ENCODE data around the gene FXYD5. TPM values are rescaled to one million over a fixed set of nuclear protein-coding genes. Genes with fewer than 3 reads are reported as not detected.

The FXYD5 gene
- total and polyA plus RNA-seq, 4 donors = 2.2 to 22.0 (median 7.3) TPM

GRCh38 chr19:35144259-35144599 lies 10.3 kb upstream of the FXYD5 start:
- Histone ChIP-seq H3K27ac (ENCODE audit: low read depth in 1 of 2, low read length in 2 of 2) (no peak overlapping the region), H3K36me3 (ENCODE audit: control insufficient read depth in 4 of 4, insufficient read depth in 3 of 4, low read depth in 1 of 4, low read length in 3 of 4) (no peaks in the 10 kb centered on the region), H3K9ac (ENCODE audit: low read depth in 1 of 2, low read length in 2 of 2) (no peak overlapping the region), H3K9me3 (ENCODE audit: control insufficient read depth in 4 of 4, low read length in 3 of 4) (no peaks in the 10 kb centered on the region), H3K27me3 (ENCODE audit: control insufficient read depth in 4 of 4, insufficient read depth in 4 of 4, low read length in 3 of 4) (no peaks in the 10 kb centered on the region), H3K4me3 (ENCODE audit: low read depth in 1 of 3, low read length in 3 of 3) (no peak overlapping the region), H3K4me1 (ENCODE audit: control insufficient read depth in 4 of 4, insufficient read depth in 4 of 4, low read length in 3 of 4) (peaks cover 5 to 22% (median 15%) of the 10 kb centered on the region in 4 donors)
- no peak for TF ChIP-seq YY1 (IDR thresholded peaks at IDR 0.05)
- no peak for TF ChIP-seq NR2F2 (IDR thresholded peaks at IDR 0.05)
- no peak for TF ChIP-seq FOXA2 (IDR thresholded peaks at IDR 0.05)
- no peak for TF ChIP-seq TAF1 (conservative IDR thresholded peaks at IDR 0.05)
- TF ChIP-seq ZBTB33 (IDR thresholded peaks at IDR 0.05) = no peak
- TF ChIP-seq SP1 (IDR thresholded peaks at IDR 0.05) = no peak
- no peak for TF ChIP-seq ATF3 (IDR thresholded peaks at IDR 0.05)
- 72% methylated on average over 6 of the region's 6 CpGs for WGBS
- DNase-seq (ENCODE audit: low spot score) = no peak

GRCh38 chr19:35144600-35145436 lies 9.7 kb upstream of the FXYD5 start:
- H3K4me3 ChIP-seq (ENCODE audit: low read depth in 1 of 3, low read length in 3 of 3) = no peak overlapping the region
- no peak for DNase-seq (ENCODE audit: low spot score)
- H3K4me1 ChIP-seq (ENCODE audit: control insufficient read depth in 4 of 4, insufficient read depth in 4 of 4, low read length in 3 of 4) = peaks cover 5 to 20% (median 14%) of the 10 kb centered on the region in 4 donors
- 55% methylated on average over 15 of the region's 15 CpGs for WGBS
- no peaks in the 10 kb centered on the region for H3K27me3 ChIP-seq (ENCODE audit: control insufficient read depth in 4 of 4, insufficient read depth in 4 of 4, low read length in 3 of 4)
- TF ChIP-seq GABPA (IDR thresholded peaks at IDR 0.05 in 1 of 2, conservative IDR thresholded peaks at IDR 0.05 in 1 of 2) (no peak), CTCF (IDR thresholded peaks at IDR 0.05; ENCODE audit: low read depth, low read length, missing input control) (no peak), REST (IDR thresholded peaks at IDR 0.05) (no peak), RXRA (IDR thresholded peaks at IDR 0.05) (no peak), RAD21 (IDR thresholded peaks at IDR 0.05) (no peak), MAX (IDR thresholded peaks at IDR 0.05) (no peak), TAF1 (conservative IDR thresholded peaks at IDR 0.05) (no peak), FOXA2 (IDR thresholded peaks at IDR 0.05) (no peak), SP1 (IDR thresholded peaks at IDR 0.05) (no peak), JUND (IDR thresholded peaks at IDR 0.05) (no peak), HNF4A (conservative IDR thresholded peaks at IDR 0.05) (no peak), HNF4G (IDR thresholded peaks at IDR 0.05) (no peak), ATF3 (IDR thresholded peaks at IDR 0.05) (no peak)
- H3K9ac ChIP-seq (ENCODE audit: low read depth in 1 of 2, low read length in 2 of 2) = no peak overlapping the region
- no peak overlapping the region for H3K27ac ChIP-seq (ENCODE audit: low read depth in 1 of 2, low read length in 2 of 2)
- H3K9me3 ChIP-seq (ENCODE audit: control insufficient read depth in 4 of 4, low read length in 3 of 4) = no peaks in the 10 kb centered on the region
- no peaks in the 10 kb centered on the region for H3K36me3 ChIP-seq (ENCODE audit: control insufficient read depth in 4 of 4, insufficient read depth in 3 of 4, low read depth in 1 of 4, low read length in 3 of 4)

Data from liver (tissue), 9 donors.